CD4-positive, alpha-beta T cell treated with Interleukin-4 for 1 hour (primary cell): ENCODE results near the gene UCHL3.
"Not testable (repeated sequence)": the region's sequence is repeated elsewhere in the genome, so short reads cannot be mapped to it uniquely, and the experiment has no call there.

Experiments used
- DNase-seq, 2 donors: peaks; one replicate each; pipeline ENCODE4 v3.0.0-alpha.2; 2020 to 2022

The UCHL3 gene

DNA sequence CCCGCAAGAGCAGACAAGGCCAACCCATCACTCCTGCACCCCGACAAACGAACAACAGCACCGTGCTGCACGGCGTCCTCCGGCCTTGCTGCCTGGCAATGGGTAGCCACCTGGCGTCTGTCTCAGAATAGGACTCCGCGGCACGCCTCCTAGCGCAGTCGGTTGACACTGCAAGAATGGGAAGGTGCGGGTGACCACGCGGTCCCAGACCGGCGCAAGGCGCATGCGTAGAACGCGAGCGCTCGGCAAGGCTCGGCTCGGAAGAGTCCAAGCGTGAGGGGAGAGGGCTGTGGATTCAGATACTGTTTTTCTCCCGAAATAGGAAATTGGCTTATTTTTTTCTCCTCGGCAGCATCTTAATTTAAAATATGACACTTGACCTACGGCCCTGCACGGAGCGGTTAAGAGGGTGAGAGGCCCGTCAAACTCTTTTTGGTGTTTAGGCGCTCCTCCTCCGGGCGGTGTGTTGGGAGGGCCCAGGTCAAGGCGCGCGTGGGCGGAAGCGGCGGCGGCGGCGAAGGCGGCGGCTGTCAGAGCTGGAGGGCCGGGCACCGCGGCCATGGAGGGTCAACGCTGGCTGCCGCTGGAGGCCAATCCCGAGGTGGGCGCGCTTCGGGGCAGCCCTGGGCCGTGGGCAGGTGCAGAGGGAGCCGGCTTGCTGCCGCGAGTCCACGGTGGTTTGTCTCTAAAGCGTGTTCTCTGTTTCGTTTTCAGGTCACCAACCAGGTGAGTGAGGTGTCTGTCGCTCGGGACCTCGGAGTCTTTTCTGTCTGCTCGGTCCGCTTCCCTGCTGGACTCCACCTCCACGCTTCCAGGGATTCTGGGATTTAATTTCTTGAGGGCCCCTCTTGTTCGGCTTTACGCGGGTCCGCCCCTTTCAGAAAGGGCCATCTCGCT is at the start of gene UCHL3:
Gene UCHL3, plus strand, starts transcription at position 530 of the 897 bp plus-strand sequence. Its CDS starts 30 bp downstream, at position 560.
- peak; percentile 96 to 97 for DNase-seq

DNA sequence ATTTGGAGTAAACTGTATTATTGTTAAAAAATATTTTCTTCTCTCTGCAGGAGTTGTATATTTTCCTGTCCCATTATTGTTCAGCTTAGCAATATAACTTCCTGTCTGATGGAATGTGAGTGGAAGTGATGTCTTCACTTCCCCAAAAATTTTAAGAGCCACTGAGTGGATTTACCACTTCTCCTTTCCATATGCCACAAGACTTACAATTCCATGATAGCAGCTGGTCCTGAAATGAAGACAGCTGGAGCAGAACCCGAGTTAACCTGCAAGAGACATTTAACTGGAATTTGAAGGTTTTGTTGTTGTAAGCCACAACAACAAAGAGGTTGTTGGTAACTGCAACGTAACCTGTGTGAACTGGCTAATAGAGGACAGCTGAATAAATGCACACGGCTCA is 44.3 kb upstream of the UCHL3 start:
- no peak for DNase-seq

DNA sequence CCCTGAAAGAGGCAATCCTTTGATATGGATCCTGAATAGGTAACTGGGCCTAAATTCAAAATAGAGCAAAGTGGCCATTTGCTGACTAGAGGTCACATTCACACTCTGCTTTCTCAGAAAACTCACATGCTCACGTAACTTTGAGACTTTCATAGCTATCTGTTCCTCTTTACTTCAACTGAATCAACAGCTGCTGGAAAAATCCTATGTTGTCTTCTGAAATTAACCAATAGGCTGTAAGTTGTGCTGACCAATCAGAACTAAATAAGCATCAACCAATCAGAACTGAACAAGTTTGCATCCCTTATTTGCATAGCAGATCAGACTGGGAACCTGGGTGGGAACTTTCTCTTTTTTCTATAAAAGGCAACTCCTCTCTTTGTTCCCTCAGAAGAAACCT is 43.6 kb upstream of the UCHL3 start:
- no peak for DNase-seq

DNA sequence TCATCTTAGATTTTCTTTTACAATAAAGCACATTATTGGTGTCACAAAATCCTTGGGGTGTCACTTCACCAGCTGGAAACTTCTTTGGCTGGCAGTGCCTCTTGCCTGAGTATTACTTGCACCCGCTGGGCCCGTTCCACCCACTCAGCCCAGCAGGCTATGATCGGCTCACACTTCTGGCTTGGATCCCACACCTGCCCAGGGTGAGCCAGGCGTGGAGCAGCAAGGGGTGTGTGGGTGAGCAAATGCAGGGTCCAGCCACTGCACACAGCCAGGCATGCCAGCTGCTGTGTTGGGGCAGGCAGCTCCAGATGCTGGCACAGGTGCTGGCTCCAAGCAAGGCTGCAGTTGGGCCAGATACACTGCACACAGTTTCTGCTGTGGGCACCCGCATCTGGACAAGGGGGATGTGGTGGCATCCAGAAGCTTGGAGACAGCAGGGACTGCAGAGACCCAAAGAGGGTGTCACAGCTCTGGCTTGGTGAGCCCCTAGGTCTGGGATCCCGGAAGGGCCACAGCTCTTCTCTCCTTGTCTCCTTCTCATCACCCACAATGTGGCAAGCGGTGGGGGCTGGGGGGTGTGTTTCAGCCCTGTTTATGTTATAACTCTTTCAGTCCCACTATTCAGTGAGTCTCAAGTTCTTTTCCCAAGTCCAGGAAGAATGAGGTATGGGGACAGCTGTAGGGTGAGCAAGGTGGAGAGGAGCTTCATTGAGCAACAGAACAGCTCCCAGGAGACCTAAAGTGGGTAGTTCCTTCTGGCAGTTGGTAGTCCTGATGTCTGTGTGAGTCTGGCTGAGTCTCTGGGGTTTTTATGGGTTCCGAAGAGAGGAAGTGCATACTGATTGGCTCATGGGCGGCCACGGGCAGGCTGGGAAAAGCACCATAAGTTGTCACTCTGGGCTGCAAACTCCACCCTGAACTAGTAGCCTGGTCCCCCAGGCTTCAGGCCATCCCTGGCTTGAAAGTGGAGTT is 42.3 kb upstream of the UCHL3 start:
- DNase-seq = no peak

DNA sequence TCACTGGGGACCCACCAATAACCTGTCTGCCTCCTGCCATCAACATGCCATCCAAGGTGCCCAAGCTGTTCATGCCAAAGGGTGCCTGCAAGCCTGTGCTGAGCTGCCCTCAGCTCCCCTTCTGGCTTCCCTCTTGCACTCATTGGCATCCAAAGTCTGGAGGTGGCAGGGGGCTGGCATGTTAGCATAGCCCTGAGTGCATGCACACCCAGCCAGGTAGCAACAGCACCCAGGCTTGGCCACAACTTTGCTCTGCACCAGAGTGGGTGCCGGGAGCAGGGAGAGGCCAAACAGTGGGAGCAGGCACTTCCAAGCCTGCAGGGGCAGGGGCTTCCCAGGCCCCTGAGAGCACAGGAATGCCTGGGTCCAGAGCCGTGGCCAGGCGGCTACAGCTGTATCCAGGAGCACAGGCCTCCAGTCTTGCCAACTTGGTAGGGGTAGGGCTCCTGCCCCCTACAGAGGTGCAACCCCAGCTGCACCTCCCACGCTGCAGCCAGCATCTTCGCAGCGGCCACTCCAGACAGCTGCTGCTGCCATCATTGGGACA is 41.5 kb upstream of the UCHL3 start:
- no peak for DNase-seq

DNA sequence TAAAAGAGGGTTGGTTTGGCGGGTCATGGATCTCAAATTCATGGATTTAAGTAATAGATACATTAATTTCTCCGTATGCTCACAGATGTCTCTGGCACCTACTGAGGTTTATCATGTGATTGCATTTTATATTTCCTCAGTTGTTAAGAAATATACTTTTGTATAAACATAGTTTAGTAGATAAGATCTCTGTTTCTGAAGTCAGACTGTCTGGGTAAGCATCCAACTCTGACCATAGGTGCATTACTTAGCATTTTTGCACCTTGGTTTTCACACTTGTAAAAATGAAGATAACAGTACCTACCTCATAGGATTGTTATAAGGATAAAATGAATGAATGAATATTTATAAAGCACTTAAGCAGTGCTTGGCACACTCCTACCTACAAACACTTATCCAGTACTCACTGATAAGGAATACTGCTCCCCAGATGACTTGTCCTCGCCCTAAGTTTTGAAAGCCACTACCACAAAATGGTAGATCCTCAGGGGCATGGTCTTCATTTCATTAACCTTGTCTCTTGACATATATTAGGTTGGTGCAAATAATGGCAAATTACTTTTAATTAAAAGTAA is 38.5 kb upstream of the UCHL3 start:
- no peak for DNase-seq

DNA sequence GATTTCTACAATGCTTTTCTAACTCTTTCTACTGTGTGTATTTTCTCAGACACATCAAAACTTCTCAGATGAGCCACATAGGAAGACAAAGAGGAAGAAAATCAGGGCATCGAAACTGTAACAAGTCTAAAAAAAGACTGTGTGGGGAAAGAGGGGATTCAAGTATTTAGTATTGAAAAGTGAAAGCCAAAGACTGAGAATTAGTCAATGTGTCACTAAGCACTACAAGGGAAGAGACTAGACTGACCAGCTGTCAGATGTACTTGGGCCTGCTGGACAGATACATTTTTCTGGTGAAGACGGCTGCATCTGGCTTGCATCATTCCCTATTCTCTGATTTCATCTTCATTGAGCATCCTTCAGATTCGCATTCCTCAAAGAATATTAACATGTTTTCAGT is 37.3 kb upstream of the UCHL3 start:
- no peak for DNase-seq

DNA sequence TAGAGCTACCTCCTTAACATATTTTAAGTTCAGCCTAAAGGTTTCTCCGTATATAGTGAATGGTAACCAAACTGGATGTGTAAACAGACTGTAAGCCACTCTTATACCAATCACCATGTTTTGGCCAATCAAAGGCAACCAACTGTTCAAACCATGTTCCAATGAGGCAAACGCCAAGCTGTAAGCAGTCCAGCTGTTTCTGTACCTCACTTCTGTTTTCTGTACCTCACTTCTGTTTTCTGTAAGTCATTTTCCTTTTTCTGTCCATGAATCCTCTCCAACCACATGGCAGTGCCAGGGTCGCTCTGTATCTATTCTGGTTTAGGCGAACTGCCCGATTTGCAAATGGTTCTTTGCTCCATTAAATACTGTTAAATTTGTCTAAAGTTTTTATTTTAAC is 36.3 kb upstream of the UCHL3 start:
- DNase-seq = no peak

DNA sequence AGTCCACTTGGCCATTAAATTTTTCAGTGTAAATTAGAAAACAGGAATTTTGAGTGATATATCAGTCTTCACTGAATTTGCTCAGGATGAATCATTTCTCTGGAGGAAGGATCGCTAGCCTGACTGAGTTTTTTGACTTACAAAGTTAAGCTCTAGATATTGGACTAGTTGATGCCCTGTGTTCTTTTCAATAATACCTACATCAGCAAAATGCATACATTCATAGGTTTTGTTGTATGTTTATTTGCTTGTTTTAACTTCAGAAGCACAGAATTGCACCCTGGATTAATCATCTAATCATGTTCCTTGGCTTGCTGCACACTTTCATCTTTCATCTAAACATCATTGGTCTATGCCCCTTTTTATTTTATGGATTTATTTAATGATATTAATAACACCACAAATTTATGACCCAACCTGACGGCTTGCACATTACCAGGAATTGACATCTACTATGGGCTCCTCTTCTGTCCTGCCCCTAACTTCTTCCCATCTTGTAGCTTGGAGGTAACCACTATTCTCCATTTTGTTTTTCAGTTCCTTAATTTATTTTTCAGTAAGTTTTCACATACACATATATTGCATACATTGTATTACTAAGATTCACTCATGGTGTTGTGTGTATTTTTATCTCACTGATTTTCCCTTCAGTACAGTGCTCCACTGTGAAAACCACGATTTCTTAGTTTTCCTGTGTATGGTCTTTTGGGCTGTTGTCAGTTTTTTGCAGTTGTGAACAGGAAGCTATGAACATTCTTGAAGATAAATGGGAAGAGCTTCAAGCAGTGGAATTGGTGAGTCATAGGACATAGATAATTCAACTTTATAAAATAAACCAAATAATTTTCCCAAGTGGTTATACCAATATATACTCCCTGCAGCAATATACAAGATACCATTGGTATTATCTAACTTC is 35.3 kb upstream of the UCHL3 start:
- no peak for DNase-seq

DNA sequence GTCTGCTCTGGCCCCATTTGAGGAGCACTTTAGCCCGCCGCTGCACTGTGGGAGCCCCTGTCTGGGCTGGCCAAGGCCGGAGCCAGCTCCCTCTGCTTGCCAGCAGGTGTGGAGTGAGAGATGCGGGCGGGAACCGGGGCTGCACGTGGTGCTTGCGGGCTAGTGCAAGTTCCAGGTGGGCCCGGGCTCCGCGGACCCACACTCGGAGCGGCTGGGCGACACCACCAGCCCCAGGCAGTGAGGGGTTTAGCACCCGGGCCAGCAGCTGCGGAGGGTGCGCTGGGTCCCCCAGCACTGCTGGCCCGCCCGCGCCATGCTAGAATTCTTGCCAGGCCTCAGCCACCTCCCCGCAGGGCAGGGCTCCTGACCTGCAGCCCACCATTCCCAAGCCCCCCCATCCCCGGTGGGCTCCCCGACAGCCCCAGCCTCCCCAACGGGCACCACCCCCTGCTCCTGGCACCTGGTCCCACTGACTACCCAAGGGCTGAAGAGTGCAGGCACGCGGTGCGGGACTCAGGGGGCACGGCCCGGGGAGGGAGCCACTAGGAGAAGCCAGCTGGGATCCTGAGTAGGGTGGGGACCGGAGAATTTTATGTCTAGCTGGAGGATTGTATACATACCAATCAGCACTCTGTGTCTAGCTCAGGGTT is 31.0 kb upstream of the UCHL3 start:
- DNase-seq = no peak

DNA sequence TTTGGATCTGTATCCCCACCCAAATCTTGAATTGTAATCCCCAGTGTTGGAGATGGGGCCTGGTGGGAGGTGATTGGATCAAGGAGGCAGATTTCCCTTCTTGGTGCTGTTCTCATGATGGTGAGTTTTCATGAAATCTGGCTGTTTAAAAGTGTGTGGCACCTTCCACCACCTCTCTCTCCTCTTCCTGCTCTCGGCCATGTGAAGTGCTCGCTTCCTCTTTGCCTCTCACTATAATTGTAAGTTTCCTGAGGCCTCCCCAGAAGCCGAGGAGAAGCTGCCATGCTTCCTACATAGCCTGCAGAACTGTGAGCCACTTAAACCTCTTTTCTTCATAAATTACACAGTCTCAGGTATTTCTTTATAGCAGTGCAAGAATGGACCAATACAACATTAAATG is 27.6 kb upstream of the UCHL3 start:
- no peak for DNase-seq

DNA sequence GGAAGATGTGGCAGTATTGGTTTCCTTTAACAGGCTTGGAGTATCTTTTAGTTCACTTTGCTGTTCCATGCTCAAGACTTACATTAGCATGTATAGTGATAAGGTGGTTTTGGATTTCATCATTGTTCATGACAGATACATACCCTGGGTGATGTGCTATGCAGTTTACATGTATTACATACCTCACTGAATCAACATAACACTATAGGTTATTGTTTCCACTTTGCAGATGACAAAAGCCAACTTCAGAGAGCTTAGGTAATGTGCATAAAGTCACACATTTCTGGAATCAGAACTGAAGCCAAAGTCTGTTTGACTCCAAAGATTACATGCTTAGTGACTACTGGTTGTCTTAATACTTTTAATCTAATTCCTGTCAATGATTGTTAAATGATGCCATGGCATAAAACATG is 19.0 kb upstream of the UCHL3 start:
- no peak for DNase-seq

DNA sequence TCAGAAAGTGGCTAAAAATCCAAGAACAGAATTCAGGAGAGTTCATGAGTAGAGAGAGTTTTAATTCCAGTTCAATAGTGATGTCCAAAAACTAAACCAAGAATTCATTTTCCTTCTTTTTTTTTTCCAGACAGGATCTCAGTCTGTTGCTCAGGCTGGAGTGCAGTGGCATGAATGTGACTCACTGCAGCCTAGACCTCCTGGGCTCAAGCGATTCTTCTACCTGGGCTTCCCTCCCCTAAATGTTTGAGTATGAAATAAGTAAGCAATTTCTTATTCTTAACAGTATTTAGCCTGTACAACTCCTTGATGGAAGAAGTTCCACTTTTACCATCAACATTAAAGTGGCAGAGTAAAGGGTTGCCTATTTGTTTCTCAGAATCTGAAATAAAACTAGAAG is 15.7 kb upstream of the UCHL3 start:
- no peak for DNase-seq

DNA sequence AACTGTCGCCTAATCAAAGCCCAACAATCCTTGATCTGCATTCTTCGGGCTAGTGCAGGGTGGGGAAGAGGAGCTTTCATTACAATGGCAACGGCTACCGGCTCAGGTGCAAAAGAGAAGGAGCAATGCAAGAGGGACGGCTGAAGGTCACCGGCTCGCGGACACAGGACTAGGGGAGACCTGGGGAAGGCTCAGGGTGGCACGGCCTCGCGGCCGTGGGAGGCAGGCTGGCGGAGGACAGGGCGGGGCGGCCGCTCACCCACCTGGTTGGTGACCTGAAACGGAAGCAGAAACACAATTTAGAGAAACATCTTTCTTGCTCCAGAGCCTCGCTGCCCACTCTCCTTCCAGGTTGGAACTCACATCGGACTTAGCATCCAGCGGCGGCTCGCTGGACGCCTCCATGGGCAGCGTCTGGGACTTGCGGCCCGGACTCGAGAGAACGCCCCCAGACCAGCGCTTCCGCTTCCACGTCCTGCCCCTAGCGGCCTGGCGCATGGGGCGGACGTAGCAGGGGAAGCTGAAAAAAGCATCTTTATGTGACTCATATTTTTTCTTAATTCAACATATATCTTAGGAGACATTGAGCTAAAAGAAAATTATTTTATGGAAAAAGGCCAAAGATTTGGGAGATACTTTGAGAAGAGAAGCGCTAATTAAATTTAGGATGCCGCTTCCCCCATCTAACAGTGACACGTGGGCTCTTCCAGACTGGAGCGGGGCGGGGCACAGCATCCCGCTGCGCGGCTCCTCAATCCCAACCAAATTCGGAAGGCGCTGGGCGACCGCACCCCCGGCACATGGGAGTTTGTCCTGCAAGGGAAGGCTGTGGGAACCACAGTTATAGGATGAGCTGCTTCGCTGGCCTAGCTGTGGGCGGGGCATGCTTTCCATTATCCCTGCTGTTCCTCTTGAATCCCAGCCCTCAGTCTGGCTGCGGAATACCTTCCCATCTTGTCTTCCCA is 11.9 kb upstream of the UCHL3 start, which contains the start of gene COMMD6:
Gene COMMD6, minus strand, starts transcription at position 441 of the 965 bp plus-strand sequence. Its CDS starts 36 bp downstream, at position 405.
- DNase-seq = peak; percentile 62 to 69

DNA sequence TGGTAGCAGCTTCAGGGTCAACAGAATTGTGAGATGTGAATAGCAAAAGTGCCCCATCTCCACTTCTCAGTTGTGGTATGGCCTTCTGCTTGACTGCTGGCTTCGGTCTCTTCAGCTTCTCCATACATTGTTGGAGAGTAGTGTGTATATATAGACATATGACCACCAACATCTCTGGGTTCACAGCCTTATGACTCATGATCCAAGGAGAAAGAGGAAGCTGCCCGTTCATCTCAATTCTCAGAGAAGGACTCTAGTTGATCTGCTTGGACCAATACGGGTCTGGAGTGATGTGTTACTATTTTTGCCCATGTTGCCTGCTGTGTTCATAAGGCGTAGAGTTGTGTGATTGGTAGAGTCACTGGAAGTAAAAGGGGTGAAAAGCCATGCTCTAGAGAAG is 8.3 kb upstream of the UCHL3 start:
- DNase-seq = peak; percentile 13 to 34

DNA sequence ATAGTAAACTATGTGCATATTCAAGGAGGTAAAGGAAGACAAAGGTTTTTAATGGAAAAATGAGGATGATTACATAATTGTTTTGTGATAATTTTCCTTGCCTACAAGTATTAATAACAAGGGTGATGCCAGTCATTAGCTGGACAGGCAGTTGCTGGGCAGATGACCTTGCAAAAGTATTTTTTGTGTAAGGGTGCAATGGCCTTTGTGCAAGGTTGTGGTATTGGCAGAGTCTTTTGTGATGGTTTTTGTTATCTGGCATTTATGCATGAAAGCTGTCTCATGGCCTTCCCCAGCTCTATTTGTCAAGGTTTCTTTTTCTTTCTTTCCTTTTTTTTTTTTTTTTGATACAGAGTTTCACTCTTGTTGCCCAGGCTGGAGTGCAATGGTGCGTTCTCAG is 7.6 kb upstream of the UCHL3 start:
- DNase-seq = no peak

DNA sequence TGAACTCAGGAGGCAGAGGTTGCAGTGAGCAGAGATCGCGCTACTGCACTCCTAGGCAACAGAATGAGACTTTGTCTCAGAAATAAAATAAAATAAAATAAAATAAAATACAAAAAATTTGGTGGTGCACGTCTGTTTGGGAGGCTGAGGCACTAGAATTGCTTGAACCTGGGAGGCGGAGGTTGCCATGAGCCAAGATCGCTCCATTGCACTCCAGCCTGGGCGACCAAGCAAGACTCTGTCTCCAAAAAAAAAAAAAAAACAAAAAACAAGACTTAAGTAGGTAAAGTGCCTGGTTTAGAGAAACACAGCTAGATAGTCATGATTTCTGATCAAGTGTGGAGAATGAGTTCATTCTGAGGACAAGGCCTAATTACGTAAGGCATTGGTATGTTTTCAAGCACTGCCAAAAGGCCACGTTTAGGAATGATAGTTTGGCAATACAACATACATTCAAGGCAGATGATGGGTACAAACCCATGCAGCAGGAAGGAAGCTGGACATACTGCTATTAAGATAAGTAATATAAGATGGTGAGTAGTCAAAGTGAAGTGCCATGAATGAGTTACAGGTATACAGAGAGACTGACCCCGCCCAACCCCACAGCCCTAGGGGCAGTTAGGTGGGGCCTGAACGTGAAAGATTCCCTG is 4.8 kb upstream of the UCHL3 start:
- no peak for DNase-seq

DNA sequence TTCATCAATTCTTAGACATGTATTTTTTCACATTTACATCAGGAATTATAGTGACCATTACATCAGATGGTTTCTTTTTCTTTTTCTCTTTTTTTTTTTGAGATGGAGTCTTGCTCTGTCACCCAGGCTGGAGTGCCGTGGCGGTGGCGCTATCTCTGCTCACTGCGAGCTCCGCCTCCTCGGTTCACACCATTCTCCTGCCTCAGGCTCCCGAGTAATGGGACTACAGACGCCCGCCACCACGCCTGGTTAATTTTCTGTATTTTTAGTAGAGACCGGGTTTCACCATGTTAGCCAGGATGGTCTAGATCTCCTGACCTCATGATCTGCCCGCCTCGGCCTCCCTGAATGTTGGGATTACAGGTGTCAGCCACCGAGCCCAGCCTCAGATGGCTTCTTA is 4.2 kb upstream of the UCHL3 start:
- not testable (repeated sequence) for DNase-seq

DNA sequence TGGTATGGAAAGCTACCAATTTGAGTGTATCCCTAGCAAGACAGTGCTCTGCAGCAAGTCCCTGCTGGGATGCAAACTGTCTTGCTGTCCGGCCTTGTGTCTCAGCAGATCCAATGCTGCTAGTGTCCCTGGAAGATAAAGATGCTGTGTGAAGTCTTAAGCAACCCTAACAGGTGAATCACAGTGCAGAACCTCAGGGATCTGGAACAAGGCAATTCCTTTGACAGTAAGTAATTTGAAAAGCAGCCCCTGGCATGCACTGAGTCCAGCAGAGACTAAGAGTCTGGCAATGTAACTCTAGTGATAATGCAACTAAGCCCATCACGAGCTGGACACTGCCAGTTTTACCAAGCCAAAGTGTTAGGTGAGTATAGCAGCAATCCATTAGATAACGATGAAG is 1.7 kb upstream of the UCHL3 start:
- DNase-seq = no peak
